Dendritic cell treated with granulocyte-macrophage colony-stimulating factor and Interleukin-4, amounts not matched to agents 40 ng/mL and 50 ng/mL, for 4 days (primary cell): ENCODE measurements around the gene SLC45A1.

Experiments used
- H3K27ac Mint-ChIP-seq: one replicate; pipeline ENCODE4 v1.8.0; 2022; ENCODE audit warnings: mild to moderate bottlenecking, mixed read lengths
- H3K27me3 Mint-ChIP-seq: one replicate; pipeline ENCODE4 v1.8.0; 2022; ENCODE audit warnings: mild to moderate bottlenecking, mixed read lengths
- H3K36me3 Mint-ChIP-seq: one replicate; pipeline ENCODE4 v1.8.0; 2022; ENCODE audit warnings: low read depth, mixed read lengths
- H3K4me1 Mint-ChIP-seq: one replicate; pipeline ENCODE4 v1.8.0; 2022; ENCODE audit warnings: low read depth, mixed read lengths
- H3K4me3 Mint-ChIP-seq: one replicate; pipeline ENCODE4 v1.8.0; 2022; ENCODE audit warnings: mild to moderate bottlenecking, moderate library complexity, mixed read lengths
- H3K9me3 Mint-ChIP-seq: one replicate; pipeline ENCODE4 v1.8.0; 2022; ENCODE audit warnings: mixed read lengths
- intact Hi-C: fragments of 100-400 bp; cut with micrococcal nuclease; formaldehyde crosslinking; loops from one replicate; pipeline ENCODE4 v1.15.0; 2022

Gene SLC45A1

GRCh38 chr1:8348777-8349472, 31.0 kb downstream of the SLC45A1 start:
- intact Hi-C loops: loop anchor here (1.0 kb wide), 2 partner anchors 318 to 334 kb away; no protein-coding TSS in a partner anchor
- Mint-ChIP-seq H3K27me3 (peaks cover 9% of the 10 kb centered on the region), H3K27ac (peak overlapping the region; percentile 11), H3K4me3 (no peak overlapping the region), H3K9me3 (no peaks in the 10 kb centered on the region), H3K4me1 (peaks cover 5% of the 10 kb centered on the region), H3K36me3 (peaks cover 17% of the 10 kb centered on the region)

GRCh38 chr1:8349473-8349865, 31.6 kb downstream of the SLC45A1 start:
- H3K9me3 Mint-ChIP-seq: no peaks in the 10 kb centered on the region
- peaks cover 9% of the 10 kb centered on the region for H3K27me3 Mint-ChIP-seq
- intact Hi-C loops: loop anchor here (1.0 kb wide), 2 partner anchors 318 to 334 kb away; no protein-coding TSS in a partner anchor
- H3K4me3 Mint-ChIP-seq: no peak overlapping the region
- H3K27ac Mint-ChIP-seq: no peak overlapping the region
- H3K36me3 Mint-ChIP-seq: peaks cover 22% of the 10 kb centered on the region
- H3K4me1 Mint-ChIP-seq: peaks cover 5% of the 10 kb centered on the region

- H3K4me3 Mint-ChIP-seq: no peak overlapping the region
- intact Hi-C loops: loop anchor here (1.0 kb wide), 2 partner anchors 319 to 335 kb away; no protein-coding TSS in a partner anchor
- peaks cover 27% of the 10 kb centered on the region for H3K36me3 Mint-ChIP-seq
- H3K4me1 Mint-ChIP-seq: peaks cover 5% of the 10 kb centered on the region
- H3K27ac Mint-ChIP-seq: no peak overlapping the region
- H3K9me3 Mint-ChIP-seq: no peaks in the 10 kb centered on the region
- H3K27me3 Mint-ChIP-seq: peaks cover 9% of the 10 kb centered on the region
These were observed 32.0 kb downstream of the SLC45A1 start for GRCh38 chr1:8349961-8350360.

DNA sequence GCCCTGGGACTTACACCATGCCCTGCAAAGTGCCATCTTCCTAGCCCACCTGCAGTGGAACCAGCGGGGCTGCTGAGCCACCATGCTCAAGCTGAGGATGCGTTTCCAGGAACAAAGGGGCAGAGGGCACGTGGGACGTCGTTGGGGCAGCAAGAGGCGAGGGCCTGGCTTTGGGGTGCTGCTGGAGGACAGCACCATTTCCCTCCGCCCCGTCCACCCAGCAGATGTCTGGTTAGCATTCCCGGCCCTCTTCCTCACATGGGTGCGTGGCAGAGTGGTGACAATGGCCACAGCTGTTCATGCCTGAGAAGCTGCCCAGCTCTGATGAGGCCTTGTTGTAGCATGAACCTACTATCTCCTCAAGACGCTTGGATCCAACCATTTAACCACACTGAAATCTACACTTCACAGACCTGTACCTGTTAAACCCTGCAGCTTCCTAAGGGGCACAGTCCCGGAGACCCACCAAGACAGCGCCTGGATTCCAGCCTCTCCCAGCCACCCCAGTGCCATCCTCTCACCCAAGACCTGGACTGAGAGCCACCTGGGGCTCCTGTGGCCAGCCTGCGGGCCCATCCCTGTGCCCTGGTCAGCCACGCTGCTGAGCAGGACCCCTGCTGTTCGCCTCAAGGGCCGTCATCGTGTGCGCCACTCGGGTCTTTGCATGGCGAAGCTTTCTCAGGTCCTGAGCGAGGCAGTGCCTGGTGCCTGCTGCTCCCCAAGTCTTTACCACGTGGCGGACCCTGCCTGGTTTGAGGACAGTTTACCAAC, 33.2 kb downstream of the SLC45A1 start:
- no peaks in the 10 kb centered on the region for H3K9me3 Mint-ChIP-seq
- peak overlapping the region; percentile 15 for H3K27ac Mint-ChIP-seq
- no peak overlapping the region for H3K4me3 Mint-ChIP-seq
- intact Hi-C loops: no loop called here
- H3K27me3 Mint-ChIP-seq: peaks cover 8% of the 10 kb centered on the region
- peaks cover 5% of the 10 kb centered on the region for H3K4me1 Mint-ChIP-seq
- peaks cover 39% of the 10 kb centered on the region for H3K36me3 Mint-ChIP-seq

GRCh38 chr1:8351693-8352470, 34.0 kb downstream of the SLC45A1 start:
- Mint-ChIP-seq H3K27me3 (peaks cover 7% of the 10 kb centered on the region), H3K9me3 (no peaks in the 10 kb centered on the region), H3K27ac (no peak overlapping the region), H3K36me3 (peaks cover 46% of the 10 kb centered on the region), H3K4me1 (peaks cover 5% of the 10 kb centered on the region), H3K4me3 (no peak overlapping the region)
- intact Hi-C loops: no loop called here

- Mint-ChIP-seq H3K9me3 (no peaks in the 10 kb centered on the region), H3K36me3 (peaks cover 52% of the 10 kb centered on the region), H3K27ac (no peak overlapping the region), H3K4me3 (no peak overlapping the region), H3K4me1 (peaks cover 5% of the 10 kb centered on the region), H3K27me3 (peaks cover 7% of the 10 kb centered on the region)
- intact Hi-C loops: no loop called here
These were observed 34.5 kb downstream of the SLC45A1 start for GRCh38 chr1:8352471-8352845.

GRCh38 chr1:8352886-8353785, 35.2 kb downstream of the SLC45A1 start:
- Mint-ChIP-seq H3K9me3 (no peaks in the 10 kb centered on the region), H3K27ac (no peak overlapping the region), H3K27me3 (peaks cover 7% of the 10 kb centered on the region), H3K4me3 (no peak overlapping the region), H3K36me3 (peaks cover 59% of the 10 kb centered on the region), H3K4me1 (peaks cover 5% of the 10 kb centered on the region)
- intact Hi-C loops: no loop called here

DNA sequence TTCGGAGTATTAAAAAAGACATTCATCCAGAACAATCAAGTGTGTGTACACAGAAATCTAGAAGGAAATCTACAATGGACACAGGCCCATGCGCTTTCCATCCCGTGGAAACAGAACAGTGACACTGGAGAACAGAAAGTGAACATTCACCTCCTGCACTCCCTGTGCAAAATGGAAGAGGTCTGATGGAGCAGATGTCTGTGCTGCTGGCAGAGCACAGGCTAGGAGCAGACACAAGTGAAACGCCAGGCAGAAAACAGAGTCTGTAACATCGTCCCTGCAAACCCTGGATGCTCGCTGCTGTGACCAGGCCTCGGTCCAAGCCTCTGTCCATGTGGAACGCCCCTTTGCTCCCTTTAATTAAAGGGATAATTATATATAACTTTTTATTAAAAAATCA, 36.1 kb downstream of the SLC45A1 start:
- Mint-ChIP-seq H3K27ac (no peak overlapping the region), H3K4me1 (peaks cover under 1% of the 10 kb centered on the region), H3K9me3 (no peaks in the 10 kb centered on the region), H3K36me3 (peaks cover 68% of the 10 kb centered on the region), H3K4me3 (no peak overlapping the region), H3K27me3 (no peaks in the 10 kb centered on the region)
- intact Hi-C loops: no loop called here

DNA sequence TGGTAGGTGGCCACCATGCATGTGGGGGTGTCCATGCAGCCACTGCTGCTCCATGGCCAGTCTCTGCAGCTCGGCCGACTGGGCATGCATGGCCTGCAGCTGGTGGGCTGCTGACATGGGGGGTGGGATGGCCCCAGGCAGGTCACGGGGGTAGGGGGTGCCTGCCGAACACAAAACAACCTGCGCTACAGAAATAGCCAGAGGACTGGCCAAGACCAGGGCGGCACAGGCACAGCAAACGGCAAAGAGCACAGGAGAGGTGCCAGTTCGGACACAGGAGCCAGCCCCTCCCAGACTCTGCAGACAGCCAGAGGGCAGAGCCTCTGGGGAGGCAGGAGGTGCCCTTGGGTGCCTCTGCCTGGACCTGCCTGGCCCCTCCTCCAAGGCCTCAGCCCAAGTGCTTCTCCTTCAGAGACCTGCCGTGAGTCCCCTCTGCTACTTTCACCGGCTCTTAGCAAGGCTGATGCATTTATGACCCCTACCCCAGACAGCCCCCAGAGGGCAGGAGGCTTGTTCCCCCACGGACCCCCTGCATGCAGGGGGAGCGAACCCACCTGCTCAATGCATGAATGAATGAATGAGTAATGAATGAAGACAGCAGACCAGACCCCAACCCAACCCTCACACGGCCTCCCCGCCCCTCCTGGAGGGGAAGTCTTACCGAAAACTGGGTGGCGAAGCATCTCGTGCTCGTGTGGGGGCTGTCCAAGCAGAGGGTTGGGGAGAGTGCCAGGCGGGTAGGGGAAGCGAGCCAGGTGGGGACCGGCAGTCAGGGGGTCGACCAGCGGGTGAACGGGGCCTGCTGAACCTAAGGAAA, 37.7 kb downstream of the SLC45A1 start:
- H3K36me3 Mint-ChIP-seq: peaks cover 84% of the 10 kb centered on the region
- no peak overlapping the region for H3K27ac Mint-ChIP-seq
- H3K27me3 Mint-ChIP-seq: no peaks in the 10 kb centered on the region
- no peaks in the 10 kb centered on the region for H3K4me1 Mint-ChIP-seq
- H3K9me3 Mint-ChIP-seq: no peaks in the 10 kb centered on the region
- intact Hi-C loops: no loop called here
- no peak overlapping the region for H3K4me3 Mint-ChIP-seq

DNA sequence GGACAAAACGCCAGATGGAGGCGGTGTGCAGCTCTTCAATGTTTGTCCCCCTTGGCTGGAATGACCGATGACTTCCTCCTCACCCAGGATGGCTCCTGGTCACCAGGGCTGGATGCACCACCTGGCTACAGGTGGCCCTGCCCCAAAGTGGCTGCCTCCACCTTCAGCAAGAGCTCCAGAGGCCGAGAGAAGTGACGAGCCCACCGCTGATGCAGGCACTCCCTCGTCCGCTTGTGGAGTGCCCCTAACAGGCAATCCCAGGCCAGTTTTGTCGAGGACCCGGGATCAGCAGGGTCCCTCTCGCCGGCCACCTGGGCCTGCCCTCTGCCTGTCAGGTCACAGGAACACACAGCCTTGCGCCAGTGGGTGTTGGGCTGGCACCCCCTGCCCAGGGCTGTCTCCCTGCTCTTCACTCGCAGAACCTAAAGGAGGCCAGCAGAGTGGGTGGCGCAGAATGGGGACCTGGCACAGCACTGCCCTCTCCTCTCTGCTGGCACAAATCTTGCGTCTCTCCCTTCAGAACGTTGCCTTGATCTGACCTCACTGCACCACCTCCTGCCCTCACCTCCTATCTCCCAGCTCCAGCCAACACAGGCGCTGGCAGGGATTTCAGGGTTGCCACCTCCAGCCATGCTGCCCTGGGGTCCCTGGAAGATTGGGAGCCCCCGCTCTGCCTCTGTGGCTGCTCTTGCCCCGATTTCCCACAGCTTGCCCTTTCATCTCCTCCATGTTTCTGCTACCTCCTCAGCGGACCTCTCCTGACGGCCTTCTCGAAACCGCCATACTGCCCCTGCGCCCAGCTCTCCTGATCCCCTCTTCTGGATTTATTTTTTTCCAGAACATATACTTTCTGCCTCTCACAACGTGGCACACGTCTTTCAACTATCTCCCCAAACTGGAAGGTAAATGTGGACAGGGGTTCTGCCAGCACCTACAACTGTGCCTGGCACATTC, 38.6 kb downstream of the SLC45A1 start:
- no peak overlapping the region for H3K27ac Mint-ChIP-seq

DNA sequence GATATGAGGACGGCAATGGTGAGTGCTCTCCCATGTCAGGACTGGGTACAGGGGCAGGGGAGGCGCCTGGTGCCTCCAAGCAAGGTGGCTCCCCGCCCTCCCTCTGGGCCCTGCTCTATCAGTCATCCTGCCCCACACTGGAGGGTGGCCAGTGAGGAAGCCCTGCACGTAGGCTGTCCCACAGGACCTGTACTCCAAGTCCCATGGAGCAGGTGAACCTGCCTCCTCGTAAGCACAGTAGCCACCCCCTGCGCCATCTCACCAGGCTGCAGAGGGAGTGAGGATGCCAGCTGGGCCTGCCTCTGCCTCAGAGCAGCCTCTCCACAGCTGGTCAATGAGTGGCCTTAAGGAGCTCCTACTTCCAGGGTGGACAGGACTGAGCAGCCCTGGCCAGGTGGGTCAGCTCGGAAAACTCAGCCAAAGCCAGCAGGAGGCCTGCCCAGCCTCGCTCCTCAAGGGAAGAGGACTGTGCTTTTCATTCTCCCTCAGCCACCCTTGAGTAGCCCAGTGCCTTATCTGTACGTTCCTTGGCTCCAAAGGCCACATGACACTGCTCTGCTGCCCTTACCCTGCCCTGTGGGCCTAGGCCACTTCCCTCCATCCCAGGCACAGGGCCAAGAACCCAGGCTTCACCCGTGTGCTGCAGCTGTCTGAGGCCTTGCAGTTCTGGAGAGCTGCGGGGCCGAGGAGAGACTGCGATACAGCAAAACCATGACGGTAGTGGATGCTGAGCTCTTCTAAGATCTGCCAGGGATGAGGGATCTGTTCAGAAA, 39.6 kb downstream of the SLC45A1 start:
- intact Hi-C loops: no loop called here
- no peaks in the 10 kb centered on the region for H3K9me3 Mint-ChIP-seq
- no peak overlapping the region for H3K4me3 Mint-ChIP-seq
- no peaks in the 10 kb centered on the region for H3K27me3 Mint-ChIP-seq
- no peak overlapping the region for H3K27ac Mint-ChIP-seq
- peaks cover 100% of the 10 kb centered on the region for H3K36me3 Mint-ChIP-seq
- H3K4me1 Mint-ChIP-seq: no peaks in the 10 kb centered on the region

More for the DNA sequence above, 38.6 kb downstream of the SLC45A1 start:
- no peaks in the 10 kb centered on the region for H3K9me3 Mint-ChIP-seq
- intact Hi-C loops: no loop called here
- H3K27me3 Mint-ChIP-seq: no peaks in the 10 kb centered on the region
- no peaks in the 10 kb centered on the region for H3K4me1 Mint-ChIP-seq
- no peak overlapping the region for H3K4me3 Mint-ChIP-seq
- H3K36me3 Mint-ChIP-seq: peaks cover 93% of the 10 kb centered on the region
